ENCODE data around the gene CABCOCO1.

Gene CABCOCO1

DNA sequence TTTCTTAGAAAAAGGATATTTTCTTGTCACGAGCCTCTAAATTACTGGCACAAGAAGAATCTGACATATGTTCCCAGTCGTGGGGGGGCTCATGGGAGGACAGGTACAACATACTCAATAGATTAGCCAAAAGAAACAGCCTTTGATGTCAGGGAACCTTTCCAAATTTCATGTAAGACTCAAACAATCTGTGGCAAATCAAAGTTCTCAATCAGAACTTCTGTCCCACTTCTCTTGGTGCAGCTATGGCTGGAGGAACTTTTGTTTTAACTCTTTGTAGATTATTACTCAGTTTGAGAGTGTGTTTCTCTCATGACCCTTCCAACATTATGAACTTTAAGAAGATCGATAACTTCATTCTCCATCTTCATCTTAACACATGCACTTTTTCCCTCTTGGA is 124.4 kb downstream of the CABCOCO1 start:
- TF ChIP-seq, protein P1, sequence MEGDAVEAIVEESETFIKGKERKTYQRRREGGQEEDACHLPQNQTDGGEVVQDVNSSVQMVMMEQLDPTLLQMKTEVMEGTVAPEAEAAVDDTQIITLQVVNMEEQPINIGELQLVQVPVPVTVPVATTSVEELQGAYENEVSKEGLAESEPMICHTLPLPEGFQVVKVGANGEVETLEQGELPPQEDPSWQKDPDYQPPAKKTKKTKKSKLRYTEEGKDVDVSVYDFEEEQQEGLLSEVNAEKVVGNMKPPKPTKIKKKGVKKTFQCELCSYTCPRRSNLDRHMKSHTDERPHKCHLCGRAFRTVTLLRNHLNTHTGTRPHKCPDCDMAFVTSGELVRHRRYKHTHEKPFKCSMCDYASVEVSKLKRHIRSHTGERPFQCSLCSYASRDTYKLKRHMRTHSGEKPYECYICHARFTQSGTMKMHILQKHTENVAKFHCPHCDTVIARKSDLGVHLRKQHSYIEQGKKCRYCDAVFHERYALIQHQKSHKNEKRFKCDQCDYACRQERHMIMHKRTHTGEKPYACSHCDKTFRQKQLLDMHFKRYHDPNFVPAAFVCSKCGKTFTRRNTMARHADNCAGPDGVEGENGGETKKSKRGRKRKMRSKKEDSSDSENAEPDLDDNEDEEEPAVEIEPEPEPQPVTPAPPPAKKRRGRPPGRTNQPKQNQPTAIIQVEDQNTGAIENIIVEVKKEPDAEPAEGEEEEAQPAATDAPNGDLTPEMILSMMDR (IDR thresholded peaks at IDR 0.05; ENCODE audit: control insufficient read depth, extremely low read depth, insufficient read depth): no peak
- DNase-seq (ENCODE audit: low read depth): no peak
- no peak overlapping the region for H3K4me3 ChIP-seq (ENCODE audit: low read depth, low read length)

DNA sequence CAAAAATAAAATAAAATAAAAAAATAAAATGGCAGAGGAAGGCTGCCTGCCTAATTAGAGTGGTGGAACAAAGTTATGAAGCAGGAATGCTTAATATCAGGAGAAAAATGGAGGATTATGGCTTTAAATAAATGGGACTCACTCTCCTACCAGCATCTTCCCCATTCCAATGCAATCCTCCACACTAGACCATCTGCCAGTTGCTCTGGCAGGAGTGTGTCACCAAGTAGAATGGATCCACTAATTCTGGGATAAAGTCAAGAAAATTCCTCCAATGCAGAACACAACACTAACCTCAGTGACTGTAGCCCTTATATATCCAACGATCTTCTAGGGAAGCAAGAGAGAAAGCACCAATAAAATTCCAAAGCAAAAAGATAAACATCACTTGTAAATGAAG is 126.3 kb downstream of the CABCOCO1 start:
- TF ChIP-seq, protein P1 (IDR thresholded peaks at IDR 0.05; ENCODE audit: control insufficient read depth, extremely low read depth, insufficient read depth): no peak
- no peak overlapping the region for H3K4me3 ChIP-seq (ENCODE audit: low read depth, low read length)
- DNase-seq (ENCODE audit: low read depth): no peak

DNA sequence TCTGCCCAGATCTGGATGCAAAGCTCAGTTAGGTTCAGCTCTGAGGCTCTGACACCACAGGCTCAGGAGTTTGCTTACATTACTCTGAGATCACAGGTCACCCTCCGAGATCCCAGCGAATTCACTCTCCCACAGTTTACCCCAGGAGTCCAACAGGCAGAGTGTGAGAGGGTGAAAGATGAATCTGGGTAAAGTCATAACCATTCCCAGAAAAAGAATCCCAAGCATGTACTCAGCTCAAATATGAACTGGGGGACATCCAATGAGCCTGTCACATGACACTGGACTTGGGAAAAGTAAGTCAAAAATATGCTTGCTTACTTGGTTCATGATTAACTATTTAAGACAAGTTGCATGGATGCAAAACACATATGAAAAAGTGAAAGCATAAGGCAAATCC is 128.5 kb downstream of the CABCOCO1 start:
- DNase-seq (ENCODE audit: low read depth): no peak
- H3K4me3 ChIP-seq (ENCODE audit: low read depth, low read length): no peak overlapping the region
- TF ChIP-seq, protein P1 (IDR thresholded peaks at IDR 0.05; ENCODE audit: control insufficient read depth, extremely low read depth, insufficient read depth): no peak

- TF ChIP-seq, protein P1 (IDR thresholded peaks at IDR 0.05; ENCODE audit: control insufficient read depth, extremely low read depth, insufficient read depth): no peak
- no peak overlapping the region for H3K4me3 ChIP-seq (ENCODE audit: low read depth, low read length)
- no peak for DNase-seq (ENCODE audit: low read depth)
Observed at GRCh38 chr10:61792097-61792716, 129.5 kb downstream of the CABCOCO1 start.

DNA sequence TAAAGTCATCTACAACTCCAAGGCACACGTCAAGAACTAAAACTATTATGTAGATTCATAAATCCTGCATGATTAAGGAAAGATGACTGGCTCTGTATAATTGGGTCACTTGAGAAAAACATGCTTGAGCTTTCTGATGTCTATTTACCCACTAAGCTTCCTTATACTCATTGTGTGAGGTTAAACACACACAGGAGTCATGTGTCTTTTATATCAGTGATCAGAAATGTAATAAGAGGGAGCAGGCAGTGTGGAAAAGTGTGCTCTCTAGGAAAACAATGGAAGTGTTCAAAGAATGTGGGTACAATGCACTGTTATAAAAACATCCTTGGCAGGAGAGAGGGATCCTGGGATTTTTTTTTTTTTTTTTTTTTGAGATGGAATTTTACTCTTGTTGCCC is 130.2 kb downstream of the CABCOCO1 start:
- no peak overlapping the region for H3K4me3 ChIP-seq (ENCODE audit: low read depth, low read length)
- TF ChIP-seq, protein P1 (IDR thresholded peaks at IDR 0.05; ENCODE audit: control insufficient read depth, extremely low read depth, insufficient read depth): no peak
- no peak for DNase-seq (ENCODE audit: low read depth)

GRCh38 chr10:61793760-61794703 is 131.3 kb downstream of the CABCOCO1 start:
- H3K4me3 ChIP-seq (ENCODE audit: low read depth, low read length): no peak overlapping the region
- TF ChIP-seq, protein P1 (IDR thresholded peaks at IDR 0.05; ENCODE audit: control insufficient read depth, extremely low read depth, insufficient read depth): no peak
- DNase-seq (ENCODE audit: low read depth): peak; percentile 79

Data from LNCaP clone FGC (cell line).